H1 (cell line): ENCODE data around the gene MROH2A. TPM values are rescaled to one million over a fixed set of nuclear protein-coding genes. Genes with fewer than 3 reads are reported as not detected.

Source experiments
- CTCF ChIA-PET: fragments of 300-600 bp; sonication (Branson Sonifier 250); formaldehyde crosslinking; loops from one replicate; lab custom pipeline; 2021; ENCODE audit not compliant: partially characterized antibody; lab: Charles Lee
- POLR2A ChIA-PET: fragments of 300-600 bp; sonication (Branson Sonifier 250); formaldehyde crosslinking; loops from one replicate; lab custom pipeline; 2021; ENCODE audit warnings: inconsistent platforms; ENCODE audit not compliant: partially characterized antibody; lab: Charles Lee
- DNase-seq, 2 experiments: peaks; one replicate each; pipeline versions ENCODE4 v3.0.0 to v3.0.0-alpha.2; 2010 to 2022; ENCODE audit warnings: low spot score in 2 of 2, low read depth in 1 of 2, mixed read lengths in 1 of 2
- FAIRE-seq: peaks from 2 replicates; lab custom pipeline; 2011; peaks lifted over from hg19 to GRCh38; lab: Jason Lieb, UNC
- H2AFZ ChIP-seq: 2 replicates; pipeline ENCODE4 v1.8.1; 2012; ENCODE audit warnings: low read length, inconsistent platforms
- H2AK5ac ChIP-seq: 2 replicates; pipeline ENCODE4 v1.6.1; 2013; ENCODE audit warnings: low read depth, low read length
- H2BK120ac ChIP-seq: replicated peaks from 2 replicates; pipeline ENCODE3; 2013; ENCODE audit warnings: low read depth, low read length, inconsistent platforms
- H2BK12ac ChIP-seq: 2 replicates; pipeline ENCODE4 v1.6.1; 2013; ENCODE audit warnings: low read depth, low read length
- H2BK15ac ChIP-seq: 2 replicates; pipeline ENCODE4 v1.6.1; 2013; ENCODE audit warnings: low read length
- H2BK20ac ChIP-seq: 2 replicates; pipeline ENCODE4 v1.6.1; 2013; ENCODE audit warnings: low read length
- H2BK5ac ChIP-seq: 2 replicates; pipeline ENCODE4 v1.6.1; 2013; ENCODE audit warnings: low read depth, low read length
- H3K14ac ChIP-seq: 2 replicates; pipeline ENCODE4 v1.6.1; 2013; ENCODE audit warnings: inconsistent platforms; ENCODE audit not compliant: insufficient read length
- H3K18ac ChIP-seq: 2 replicates; pipeline ENCODE4 v1.6.1; 2013; ENCODE audit warnings: low read length; ENCODE audit errors: extremely low read depth
- H3K23ac ChIP-seq: 2 replicates; pipeline ENCODE4 v1.6.1; 2013; ENCODE audit warnings: inconsistent platforms; ENCODE audit not compliant: insufficient read length
- H3K23me2 ChIP-seq: 2 replicates; pipeline ENCODE4 v1.6.1; 2013; ENCODE audit warnings: low read depth, low read length
- H3K27ac ChIP-seq: 2 replicates; pipeline ENCODE4 v1.6.1; 2011; ENCODE audit warnings: low read depth, low read length, inconsistent platforms
- H3K27me3 ChIP-seq, 4 experiments: replicated peaks in 1 of 4; 1 replicate in 1 of 4; 2 replicates in 3 of 4; pipeline versions ENCODE4 v1.6.1 to v1.8.1; 2011 to 2013; ENCODE audit warnings: low read length in 3 of 4, mild to moderate bottlenecking in 3 of 4, inconsistent platforms in 2 of 4, mixed read lengths in 2 of 4, moderate library complexity in 1 of 4; ENCODE audit not compliant: control insufficient read depth in 3 of 4, insufficient read depth in 3 of 4; ENCODE audit errors: extremely low read depth in 1 of 4
- H3K36me3 ChIP-seq, 4 experiments: 2 replicates each; pipeline versions ENCODE4 v1.6.1 to v1.8.1; 2011 to 2013; ENCODE audit warnings: mild to moderate bottlenecking in 4 of 4, low read length in 3 of 4, moderate library complexity in 2 of 4, control low read depth in 1 of 4, inconsistent platforms in 1 of 4; ENCODE audit not compliant: insufficient read depth in 4 of 4, control insufficient read depth in 2 of 4
- H3K4ac ChIP-seq: replicated peaks from 2 replicates; pipeline ENCODE3; 2013; ENCODE audit warnings: low read length, low read depth, mixed read lengths, inconsistent platforms; ENCODE audit not compliant: insufficient read length
- H3K4me1 ChIP-seq, 4 experiments: replicated peaks in 1 of 4; 1 replicate in 1 of 4; 2 replicates in 3 of 4; pipeline versions ENCODE4 v1.6.1 to v1.8.1; 2011 to 2013; ENCODE audit warnings: low read length in 3 of 4, inconsistent platforms in 2 of 4, mixed read lengths in 1 of 4; ENCODE audit not compliant: insufficient read depth in 4 of 4, control insufficient read depth in 3 of 4
- H3K4me2 ChIP-seq, 2 experiments: 2 replicates each; pipeline versions ENCODE4 v1.6.1 to v1.8.1; 2011 to 2013; ENCODE audit warnings: low read depth in 2 of 2, low read length in 2 of 2, control low read depth in 1 of 2, inconsistent platforms in 1 of 2, mild to moderate bottlenecking in 1 of 2; ENCODE audit not compliant: insufficient read depth in 1 of 2
- H3K4me3 ChIP-seq, 4 experiments: fragments of 200-600, 300-600 bp in 1 of 4; sonication (generic), shearing (Covaris generic), sonication (Bioruptor Twin) in 1 of 4; 2 replicates each; pipeline versions ENCODE4 v1.5.1 to v1.8.1; 2011 to 2016; ENCODE audit warnings: low read length in 4 of 4, low read depth in 3 of 4, control low read depth in 2 of 4, inconsistent platforms in 2 of 4, mild to moderate bottlenecking in 2 of 4, mixed read lengths in 1 of 4, moderate library complexity in 1 of 4; ENCODE audit not compliant: insufficient read depth in 2 of 4; ENCODE audit errors: extremely low read depth in 1 of 4
- H3K56ac ChIP-seq: replicated peaks from 2 replicates; pipeline ENCODE3; 2013; ENCODE audit warnings: low read depth, mild to moderate bottlenecking, mixed read lengths, low read length, inconsistent platforms; ENCODE audit not compliant: insufficient read length
- H3K79me1 ChIP-seq: 2 replicates; pipeline ENCODE4 v1.6.1; 2013; ENCODE audit warnings: low read depth, low read length, control low read depth
- H3K79me2 ChIP-seq, 2 experiments: 2 replicates each; pipeline versions ENCODE4 v1.6.1 to v1.8.1; 2012 to 2013; ENCODE audit warnings: low read length in 2 of 2, mild to moderate bottlenecking in 2 of 2, inconsistent platforms in 1 of 2; ENCODE audit not compliant: insufficient read depth in 2 of 2, control insufficient read depth in 1 of 2
- H3K9ac ChIP-seq, 4 experiments: replicated peaks in 1 of 4; 1 replicate in 1 of 4; 2 replicates in 3 of 4; pipeline versions ENCODE4 v1.6.1 to v1.8.1; 2011 to 2013; ENCODE audit warnings: low read depth in 3 of 4, low read length in 3 of 4, control low read depth in 2 of 4, mild to moderate bottlenecking in 2 of 4, moderate library complexity in 2 of 4, inconsistent platforms in 1 of 4; ENCODE audit errors: extremely low read depth in 1 of 4
- H3K9me3 ChIP-seq, 2 experiments: 2 replicates each; pipeline versions ENCODE4 v1.6.1 to v1.8.1; 2012 to 2013; ENCODE audit warnings: mild to moderate bottlenecking in 2 of 2, moderate library complexity in 2 of 2, control low read depth in 1 of 2, inconsistent platforms in 1 of 2, low read depth in 1 of 2, low read length in 1 of 2, mixed read lengths in 1 of 2; ENCODE audit not compliant: insufficient read depth in 2 of 2
- H4K20me1 ChIP-seq, 2 experiments: replicated peaks in 1 of 2; 2 replicates each; pipeline versions ENCODE3 to v1.8.1; 2011 to 2013; ENCODE audit warnings: inconsistent platforms in 2 of 2, low read length in 2 of 2, mild to moderate bottlenecking in 1 of 2; ENCODE audit not compliant: insufficient read depth in 2 of 2, control insufficient read depth in 1 of 2
- H4K5ac ChIP-seq: 2 replicates; pipeline ENCODE4 v1.6.1; 2013; ENCODE audit warnings: low read length, low read depth, mixed read lengths, inconsistent platforms; ENCODE audit not compliant: insufficient read length
- H4K8ac ChIP-seq: 2 replicates; pipeline ENCODE4 v1.8.0; 2013; ENCODE audit warnings: mild to moderate bottlenecking, moderate library complexity, low read length, inconsistent platforms; ENCODE audit not compliant: insufficient read depth; ENCODE audit errors: extremely low read depth
- H4K91ac ChIP-seq: replicated peaks from 2 replicates; pipeline ENCODE3; 2013; ENCODE audit warnings: low read length, mixed read lengths, inconsistent platforms; ENCODE audit not compliant: insufficient read length
- BCL11A ChIP-seq, 2 experiments: IDR thresholded peaks; one replicate each; pipeline ENCODE4 v1.6.1; 2011; ENCODE audit warnings: low read depth in 2 of 2, low read length in 2 of 2, mild to moderate bottlenecking in 2 of 2
- CTCF ChIP-seq, 3 experiments: IDR thresholded peaks; 1 replicate in 2 of 3; 2 replicates in 1 of 3; pipeline versions ENCODE4 v1.5.1 to v1.6.1; 2011; ENCODE audit warnings: low read length in 3 of 3, mild to moderate bottlenecking in 3 of 3, inconsistent platforms in 2 of 3, low read depth in 1 of 3, moderate library complexity in 1 of 3; ENCODE audit not compliant: insufficient read depth in 1 of 3; ENCODE audit errors: control extremely low read depth in 1 of 3
- E2F6 ChIP-seq: IDR thresholded peaks from 2 replicates; pipeline ENCODE4 v1.6.1; 2012; ENCODE audit warnings: inconsistent platforms
- EP300 ChIP-seq, 2 experiments: IDR thresholded peaks; 1 replicate in 1 of 2; 2 replicates in 1 of 2; pipeline ENCODE4 v1.6.1; 2011 to 2012; ENCODE audit warnings: low read depth in 2 of 2, low read length in 2 of 2, mild to moderate bottlenecking in 2 of 2, borderline replicate concordance in 1 of 2, inconsistent platforms in 1 of 2, moderate library complexity in 1 of 2
- EZH2 ChIP-seq: fragments of 200-600 bp; sonication (generic); IDR thresholded peaks from 2 replicates; pipeline ENCODE4 v1.7.1; 2012; ENCODE audit warnings: low read depth, mild to moderate bottlenecking, moderate library complexity, low read length, inconsistent platforms; ENCODE audit not compliant: severe bottlenecking
- GABPA ChIP-seq: IDR thresholded peaks from 2 replicates; pipeline ENCODE4 v1.6.1; 2011; ENCODE audit warnings: mild to moderate bottlenecking, low read length, moderate library complexity, borderline replicate concordance; ENCODE audit not compliant: insufficient read depth
- JUN ChIP-seq: IDR thresholded peaks from 2 replicates; pipeline ENCODE4 v1.6.1; 2011; ENCODE audit warnings: low read depth, mild to moderate bottlenecking, improper control_type of control experiment, low read length
- JUND ChIP-seq: IDR thresholded peaks from 2 replicates; pipeline ENCODE4 v1.6.1; 2011; ENCODE audit warnings: mild to moderate bottlenecking, improper control_type of control experiment, low read length
- KDM4A ChIP-seq: IDR thresholded peaks from one replicate; pipeline ENCODE4 v1.7.1; 2012; ENCODE audit warnings: low read depth, mild to moderate bottlenecking, moderate library complexity, low read length, inconsistent platforms; ENCODE audit not compliant: severe bottlenecking
- POLR2AphosphoS5 ChIP-seq: IDR thresholded peaks from 2 replicates; pipeline ENCODE4 v1.6.1; 2011; ENCODE audit warnings: low read depth, low read length
- ZNF274 ChIP-seq: IDR thresholded peaks from 2 replicates; pipeline ENCODE4 v1.7.0; 2012; ENCODE audit warnings: low read length, borderline replicate concordance; ENCODE audit errors: extremely low read depth
- WGBS, 2 experiments: shearing (Covaris generic) in 1 of 2; methylation state at CpG; one replicate each; pipeline versions ENCODE4 v1.1.6 to v1.1.7; 2013 to 2015; ENCODE audit warnings: low lambda C conversion rate in 2 of 2, mixed read lengths in 2 of 2, inconsistent platforms in 1 of 2, low coverage in 1 of 2, missing lambda C conversion rate in 1 of 2; ENCODE audit not compliant: insufficient replicate concordance in 2 of 2, insufficient coverage in 1 of 2, insufficient read length in 1 of 2; ENCODE audit errors: extremely low coverage in 1 of 2, missing lambda C conversion rate in 1 of 2; 5-methylcytosine and 5-hydroxymethylcytosine counted together
- polyA plus RNA-seq, 7 experiments: library from polyadenylated mRNA; depleted of rRNA in 3 of 7; stranded (reverse) in 5 of 7; unstranded in 2 of 7; fragments of >200 nt in 5 of 7; fragments of 200-250 nt in 2 of 7; gene quantifications; 1 replicate in 5 of 7; 2 replicates in 1 of 7; 4 replicates in 1 of 7; pipeline versions ENCODE4 v1.2.1 to v1.2.3, GENCODE V29; 2011 to 2013; ENCODE audit warnings: missing spikeins in 2 of 7, mixed read lengths in 2 of 7
- total RNA-seq: library from RNA; stranded (reverse); fragmentation: NEBNext Ultra II Directional; extraction: Animal tissue kit (Norgen Biotek cat#: 25700); gene quantifications from 2 replicates; pipeline ENCODE4 v1.2.1, GENCODE V29; 2021

The MROH2A gene
- total and polyA plus RNA-seq, 2 of the 8 experiments (the other 6 are each of a cell fraction or from before 2014, with no cell fraction given) = not detected

GRCh38 chr2:233760043-233760442 lies 18.1 kb upstream of the MROH2A start, which contains the start of gene UGT1A1:
TSS of gene UGT1A1 (plus strand) at chr2:233760270. CDS start at chr2:233760288, 18 bp downstream.
- no peak within 1 kb of the TSS for H3K56ac ChIP-seq
- no peaks in the 10 kb centered on the region for H3K36me3 ChIP-seq
- no peak within 1 kb of the TSS for H4K91ac ChIP-seq
- no peak within 1 kb of the TSS for H3K9ac ChIP-seq
- H4K8ac ChIP-seq = no peak within 1 kb of the TSS
- H3K79me2 ChIP-seq = no peaks in the 10 kb centered on the region
- H3K4me3 ChIP-seq = no peak within 1 kb of the TSS
- H4K20me1 ChIP-seq = no peaks in the 10 kb centered on the region
- no peaks in the 10 kb centered on the region for H3K4me1 ChIP-seq
- no peak within 1 kb of the TSS for H4K5ac ChIP-seq
- ChIA-PET CTCF (interaction anchor here (0.8 to 1.4 kb wide), 2 partner anchors 9 to 10 kb away, joined by 3 to 4 read pairs; no protein-coding TSS in a partner anchor), POLR2A (no interaction called here)
- H3K27me3 ChIP-seq = no peaks in the 10 kb centered on the region
- no peak within 1 kb of the TSS for H2BK20ac ChIP-seq
- no peak within 1 kb of the TSS for H2BK5ac ChIP-seq
- no peak within 1 kb of the TSS for H3K18ac ChIP-seq
- H2AK5ac ChIP-seq = no peak within 1 kb of the TSS
- H2BK15ac ChIP-seq = no peak within 1 kb of the TSS
- H3K14ac ChIP-seq = no peak within 1 kb of the TSS
- no peak for DNase-seq
- no peak within 1 kb of the TSS for H2AFZ ChIP-seq
- FAIRE-seq = no peak
- no peak within 1 kb of the TSS for H2BK12ac ChIP-seq
- H3K23me2 ChIP-seq = no peaks in the 10 kb centered on the region
- H3K23ac ChIP-seq = no peak within 1 kb of the TSS
- no peak within 1 kb of the TSS for H2BK120ac ChIP-seq
- H3K4me2 ChIP-seq = no peak within 1 kb of the TSS
- 87% methylated on average over 6 of the region's 6 CpGs; no CpG with 5 or more reads in 1 of the 2 experiments for WGBS, 2 experiments
- no peak within 1 kb of the TSS for H3K27ac ChIP-seq
- H3K9me3 ChIP-seq = peaks cover 0 to 3% of the 10 kb centered on the region in 2 experiments; a peak in 2 of 4 replicates
- H3K79me1 ChIP-seq = no peaks in the 10 kb centered on the region
- H3K4ac ChIP-seq = no peak within 1 kb of the TSS
- TF ChIP-seq CTCF (IDR thresholded peaks at IDR 0.05; ENCODE audit: control extremely low read depth in 1 of 3, insufficient read depth in 1 of 3, low read depth in 1 of 3, low read length in 3 of 3) (no peak), EZH2 (no peak), EP300 (IDR thresholded peaks at IDR 0.05; ENCODE audit: borderline replicate concordance in 1 of 2, low read depth in 2 of 2, low read length in 2 of 2) (no peak), KDM4A (no peak), BCL11A (IDR thresholded peaks at IDR 0.05; ENCODE audit: low read depth in 2 of 2, low read length in 2 of 2) (no peak), E2F6 (no peak), JUND (no peak), ZNF274 (no peak), POLR2AphosphoS5 (no peak), JUN (no peak), GABPA (no peak)
